Mucosa of rectum (tissue), 2 donors: ENCODE results near the gene ZNF185.

Source experiments
- H3K27ac ChIP-seq, 2 donors: one replicate each; pipeline ENCODE4 v1.7.0; 2013; ENCODE audit warnings: inconsistent platforms in 2 of 2, low read depth in 2 of 2, low read length in 2 of 2
- H3K27me3 ChIP-seq, 2 donors: one replicate each; pipeline ENCODE4 v1.7.0; 2013; ENCODE audit warnings: low read length in 2 of 2; ENCODE audit not compliant: control insufficient read depth in 2 of 2, insufficient read depth in 2 of 2
- H3K36me3 ChIP-seq, 2 donors: one replicate each; pipeline ENCODE4 v1.7.0; 2013; ENCODE audit warnings: low read length in 2 of 2; ENCODE audit not compliant: control insufficient read depth in 2 of 2, insufficient read depth in 2 of 2
- H3K4me1 ChIP-seq, 2 donors: one replicate each; pipeline ENCODE4 v1.7.0; 2013; ENCODE audit warnings: low read length in 2 of 2, mild to moderate bottlenecking in 1 of 2; ENCODE audit not compliant: control insufficient read depth in 2 of 2, insufficient read depth in 2 of 2
- H3K4me3 ChIP-seq, 2 donors: one replicate each; pipeline ENCODE4 v1.7.0; 2013; ENCODE audit warnings: low read length in 2 of 2
- H3K9ac ChIP-seq, 2 donors: one replicate each; pipeline ENCODE4 v1.7.0; 2013; ENCODE audit warnings: low read length in 2 of 2, low read depth in 1 of 2, mild to moderate bottlenecking in 1 of 2
- H3K9me3 ChIP-seq, 2 donors: one replicate each; pipeline ENCODE4 v1.7.0; 2013; ENCODE audit warnings: low read length in 2 of 2; ENCODE audit not compliant: control insufficient read depth in 2 of 2
- donor health status: healthy.
- donor health status: Normal muscosa, but diverticular disease.

Gene ZNF185

GRCh38 chrX:152895121-152895520 is 2.7 kb upstream of the ZNF185 start:
- Histone ChIP-seq H3K27ac (peak overlapping the region; percentile 28 to 58), H3K9me3 (no peaks in the 10 kb centered on the region), H3K9ac (no peak overlapping the region), H3K27me3 (peaks cover 4 to 11% of the 10 kb centered on the region in 2 donors), H3K4me3 (no peak overlapping the region), H3K4me1 (peaks cover 10 to 11% of the 10 kb centered on the region in 2 donors), H3K36me3 (no peaks in the 10 kb centered on the region)

- Histone ChIP-seq H3K27ac (peak overlapping the region; percentile 38 to 58), H3K9me3 (no peaks in the 10 kb centered on the region), H3K4me1 (peaks cover 10 to 11% of the 10 kb centered on the region in 2 donors), H3K9ac (no peak overlapping the region), H3K36me3 (no peaks in the 10 kb centered on the region), H3K4me3 (no peak overlapping the region), H3K27me3 (peaks cover 4 to 12% of the 10 kb centered on the region in 2 donors)
These were observed 2.0 kb upstream of the ZNF185 start for GRCh38 chrX:152895724-152896420.

GRCh38 chrX:152896450-152896849 is 1.4 kb upstream of the ZNF185 start:
- peaks cover 10 to 11% of the 10 kb centered on the region in 2 donors for H3K4me1 ChIP-seq
- H3K9ac ChIP-seq = no peak overlapping the region
- H3K36me3 ChIP-seq = no peaks in the 10 kb centered on the region
- no peak overlapping the region for H3K27ac ChIP-seq
- no peaks in the 10 kb centered on the region for H3K9me3 ChIP-seq
- peaks cover 4 to 8% of the 10 kb centered on the region in 2 donors for H3K27me3 ChIP-seq
- no peak overlapping the region for H3K4me3 ChIP-seq

- Histone ChIP-seq H3K9me3 (no peaks in the 10 kb centered on the region), H3K4me1 (peaks cover 10 to 11% of the 10 kb centered on the region in 2 donors), H3K27ac (no peak overlapping the region), H3K9ac (peak overlapping the region in 1 of 2 donors; percentile 58), H3K36me3 (no peaks in the 10 kb centered on the region), H3K4me3 (peak overlapping the region; percentile 13 to 40), H3K27me3 (peaks cover 4 to 6% of the 10 kb centered on the region in 2 donors)
These were observed 575 bp downstream of the ZNF185 start for GRCh38 chrX:152898442-152898841.

GRCh38 chrX:152899111-152899873 is 1.4 kb downstream of the ZNF185 start:
- no peaks in the 10 kb centered on the region for H3K36me3 ChIP-seq
- H3K4me1 ChIP-seq = peaks cover 10 to 11% of the 10 kb centered on the region in 2 donors
- H3K9ac ChIP-seq = no peak overlapping the region
- H3K27ac ChIP-seq = no peak overlapping the region
- no peaks in the 10 kb centered on the region for H3K9me3 ChIP-seq
- peaks cover 4 to 6% of the 10 kb centered on the region in 2 donors for H3K27me3 ChIP-seq
- no peak overlapping the region for H3K4me3 ChIP-seq

GRCh38 chrX:152899874-152900719 is 2.2 kb downstream of the ZNF185 start:
- Histone ChIP-seq H3K4me3 (no peak overlapping the region), H3K9ac (no peak overlapping the region), H3K27me3 (peaks cover 4 to 6% of the 10 kb centered on the region in 2 donors), H3K4me1 (peaks cover 10 to 11% of the 10 kb centered on the region in 2 donors), H3K27ac (no peak overlapping the region), H3K36me3 (no peaks in the 10 kb centered on the region), H3K9me3 (no peaks in the 10 kb centered on the region)

- H3K9me3 ChIP-seq = no peaks in the 10 kb centered on the region
- H3K4me3 ChIP-seq = no peak overlapping the region
- H3K27ac ChIP-seq = no peak overlapping the region
- peaks cover 4 to 9% of the 10 kb centered on the region in 2 donors for H3K4me1 ChIP-seq
- peaks cover 4 to 6% of the 10 kb centered on the region in 2 donors for H3K27me3 ChIP-seq
- no peaks in the 10 kb centered on the region for H3K36me3 ChIP-seq
- no peak overlapping the region for H3K9ac ChIP-seq
These were observed 3.1 kb downstream of the ZNF185 start for GRCh38 chrX:152900937-152901445.

GRCh38 chrX:152901816-152902501 is 4.1 kb downstream of the ZNF185 start:
- Histone ChIP-seq H3K27ac (no peak overlapping the region), H3K27me3 (peaks cover 6 to 7% of the 10 kb centered on the region in 2 donors), H3K36me3 (no peaks in the 10 kb centered on the region)

GRCh38 chrX:152902502-152902820 is 4.6 kb downstream of the ZNF185 start:
- Histone ChIP-seq H3K27ac (no peak overlapping the region), H3K36me3 (no peaks in the 10 kb centered on the region), H3K4me1 (peaks cover 0 to 5% of the 10 kb centered on the region in 2 donors), H3K9ac (no peak overlapping the region), H3K27me3 (peaks cover 6 to 7% of the 10 kb centered on the region in 2 donors), H3K4me3 (no peak overlapping the region), H3K9me3 (no peaks in the 10 kb centered on the region)

More at GRCh38 chrX:152901816-152902501, 4.1 kb downstream of the ZNF185 start:
- peaks cover 2 to 5% of the 10 kb centered on the region in 2 donors for H3K4me1 ChIP-seq
- no peak overlapping the region for H3K9ac ChIP-seq
- H3K4me3 ChIP-seq = no peak overlapping the region
- no peaks in the 10 kb centered on the region for H3K9me3 ChIP-seq
